Sigmoid colon (tissue), 7 donors: ENCODE measurements around the gene LST1. TPM values are rescaled to one million over a fixed set of nuclear protein-coding genes. Genes with fewer than 3 reads are reported as not detected.
A peak's percentile ranks its signal among the peaks of the same experiment; 100 is the strongest.

Experiments
- DNase-seq: peaks from one replicate; pipeline ENCODE4 v3.0.0-alpha.2; 2019
- H3K27ac ChIP-seq, 4 donors: fragments of 200-600 bp; sonication (generic); one replicate each; pipeline ENCODE4 v1.5.1; 2016 to 2019; ENCODE audit warnings: mild to moderate bottlenecking in 1 of 4
- H3K27me3 ChIP-seq, 3 donors: fragments of 200-600 bp; sonication (generic); one replicate each; pipeline ENCODE4 v1.5.1; 2019; ENCODE audit warnings: mild to moderate bottlenecking in 1 of 3
- H3K36me3 ChIP-seq, 4 donors: fragments of 200-600 bp; sonication (generic); one replicate each; pipeline ENCODE4 v1.5.1; 2016 to 2019
- H3K4me1 ChIP-seq, 4 donors: fragments of 200-600 bp; sonication (generic); one replicate each; pipeline ENCODE4 v1.5.1; 2017 to 2019
- H3K4me3 ChIP-seq, 4 donors: fragments of 200-600 bp; sonication (generic); one replicate each; pipeline ENCODE4 v1.5.1; 2017 to 2019; ENCODE audit warnings: mild to moderate bottlenecking in 2 of 4, moderate library complexity in 1 of 4
- H3K9me3 ChIP-seq, 4 donors: fragments of 200-600 bp in 3 of 4; sonication (generic) in 3 of 4; one replicate each; pipeline versions ENCODE4 v1.5.1 to v1.6.1; 2013 to 2019
- CTCF ChIP-seq, 4 experiments: fragments of 450-650 bp in 3 of 4; fragments of 200-600 bp in 1 of 4; IDR thresholded peaks; one replicate each; pipeline ENCODE4 v1.5.1; 2016 to 2019; ENCODE audit warnings: antibody characterized with exemption in 4 of 4, mild to moderate bottlenecking in 3 of 4, moderate library complexity in 2 of 4
- EP300 ChIP-seq, 4 donors: sonication (generic); formaldehyde crosslinking; IDR thresholded peaks; one replicate each; pipeline ENCODE4 v1.6.1; 2017; ENCODE audit warnings: antibody characterized with exemption in 4 of 4
- POLR2A ChIP-seq, 2 donors: fragments of 450-650 bp; IDR thresholded peaks; one replicate each; pipeline ENCODE4 v1.6.1; 2016; ENCODE audit warnings: antibody characterized with exemption in 2 of 2, mild to moderate bottlenecking in 2 of 2, moderate library complexity in 2 of 2
- POLR2AphosphoS5 ChIP-seq, 4 donors: sonication (generic); formaldehyde crosslinking; IDR thresholded peaks; one replicate each; pipeline ENCODE4 v1.6.1; 2017; ENCODE audit warnings: antibody characterized with exemption in 4 of 4
- WGBS, 2 donors: extraction: QIAGEN DNeasy Blood & Tissue Kit; methylation state at CpG; one replicate each; pipeline ENCODE4 v1.1.7; 2013; 5-methylcytosine and 5-hydroxymethylcytosine counted together
- intact Hi-C: fragments of 100-400 bp; cut with DNase I; formaldehyde crosslinking; loops from one replicate; pipeline ENCODE4 v1.15.1; 2023
- polyA plus RNA-seq, 3 donors: library from polyadenylated mRNA; stranded (reverse); fragments of 200-250 nt; gene quantifications; one replicate each; pipeline ENCODE4 v1.2.3, GENCODE V29; 2013
- total RNA-seq, 4 donors: library from RNA; depleted of rRNA; stranded (reverse); fragments of >200 nt; gene quantifications; one replicate each; pipeline ENCODE4 v1.1.0, GENCODE V29; 2016
- donor health status: healthy with polysubstance abuse.
- donor health status: Bipolar disorder and iron deficiency.
- donor health status: healthy.

The LST1 gene
- total and polyA plus RNA-seq, 7 donors: 1.7 to 34.2 (median 17.0) TPM

GRCh38 chr6:31541658-31542521 lies 44.2 kb upstream of the LST1 start, which contains the start of gene DDX39B:
Gene DDX39B, minus strand, starts transcription at chr6:31542003. Its CDS starts 1,471 bp downstream, at chr6:31540532.
- Histone ChIP-seq H3K4me1 (peaks cover 0 to 45% (median 37%) of the 10 kb centered on the region in 4 donors), H3K27ac (peak within 1 kb of the TSS; percentile 92 to 97 (median 96)), H3K4me3 (peak within 1 kb of the TSS; percentile 65 to 78 (median 70)), H3K9me3 (no peaks in the 10 kb centered on the region), H3K36me3 (peaks cover 16 to 35% (median 30%) of the 10 kb centered on the region in 4 donors), H3K27me3 (no peaks in the 10 kb centered on the region)
- intact Hi-C loops: loop anchor here (1.0 to 10.0 kb wide), 6 partner anchors 47 to 645 kb away; partner anchors contain the start of genes ABHD16A, LY6G6F, NELFE and PRRC2A
- TF ChIP-seq POLR2A (IDR thresholded peaks at IDR 0.05) (peak; percentile 64 to 77), CTCF (IDR thresholded peaks at IDR 0.05) (no peak), POLR2AphosphoS5 (IDR thresholded peaks at IDR 0.05) (peak; percentile 89 to 95 (median 92)), EP300 (IDR thresholded peaks at IDR 0.05) (peak in 1 of 4 donors; percentile 10)
- peak; percentile 99 for DNase-seq
- WGBS, 2 donors: 0% methylated on average over 43 of the region's 43 CpGs

- no peaks in the 10 kb centered on the region for H3K27me3 ChIP-seq
- WGBS, 2 donors: 95 to 96% methylated on average over 6 of the region's 6 CpGs
- intact Hi-C loops: loop anchor here (5.0 to 10.0 kb wide), 4 partner anchors 161 to 644 kb away; partner anchors contain the start of genes ABHD16A, LY6G6F, NELFE and SKIC2
- H3K4me1 ChIP-seq: peaks cover 0 to 51% (median 43%) of the 10 kb centered on the region in 4 donors
- H3K36me3 ChIP-seq: peaks cover 11 to 18% (median 16%) of the 10 kb centered on the region in 4 donors
- no peak overlapping the region for H3K4me3 ChIP-seq
- DNase-seq: no peak
- TF ChIP-seq POLR2A (IDR thresholded peaks at IDR 0.05): no peak
- no peak for TF ChIP-seq EP300 (IDR thresholded peaks at IDR 0.05)
- H3K9me3 ChIP-seq: no peaks in the 10 kb centered on the region
- peak overlapping the region in 3 of 4 donors; percentile 95 to 97 (median 96) for H3K27ac ChIP-seq
Observed at GRCh38 chr6:31543639-31544038, 42.4 kb upstream of the LST1 start.

DNA sequence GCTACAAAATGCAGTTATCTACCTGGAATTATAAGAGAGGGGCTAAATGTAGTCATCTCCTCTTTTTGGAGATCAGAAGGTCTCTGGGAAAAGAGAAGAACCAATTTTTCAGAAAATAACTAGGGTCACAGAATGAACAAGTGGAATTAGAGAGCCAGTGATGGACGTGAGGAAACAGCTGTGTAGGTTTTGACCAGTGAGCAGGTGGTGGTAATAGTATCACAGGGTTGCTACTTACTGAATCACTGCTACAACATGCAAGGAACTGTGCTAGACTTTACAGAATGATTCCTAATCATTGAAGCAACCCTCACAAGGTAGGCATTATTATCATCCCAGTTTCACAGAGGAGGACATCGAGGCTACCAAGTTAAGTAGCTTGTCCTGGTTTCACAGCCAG lies 41.4 kb upstream of the LST1 start:
- no peak overlapping the region for H3K27ac ChIP-seq
- H3K4me1 ChIP-seq: peaks cover 0 to 42% (median 35%) of the 10 kb centered on the region in 4 donors
- H3K36me3 ChIP-seq: peaks cover under 1 to 18% (median 7%) of the 10 kb centered on the region in 4 donors
- intact Hi-C loops: loop anchor here (5.0 to 10.0 kb wide), 5 partner anchors 142 to 643 kb away; partner anchors contain the start of genes ABHD16A, LY6G6F, MICA and NELFE
- DNase-seq: no peak
- no peaks in the 10 kb centered on the region for H3K27me3 ChIP-seq
- TF ChIP-seq POLR2A (IDR thresholded peaks at IDR 0.05): no peak
- no peak for TF ChIP-seq EP300 (IDR thresholded peaks at IDR 0.05)
- H3K9me3 ChIP-seq: no peaks in the 10 kb centered on the region
- 80 to 87% methylated on average over 2 of the region's 2 CpGs for WGBS, 2 donors
- no peak overlapping the region for H3K4me3 ChIP-seq

DNA sequence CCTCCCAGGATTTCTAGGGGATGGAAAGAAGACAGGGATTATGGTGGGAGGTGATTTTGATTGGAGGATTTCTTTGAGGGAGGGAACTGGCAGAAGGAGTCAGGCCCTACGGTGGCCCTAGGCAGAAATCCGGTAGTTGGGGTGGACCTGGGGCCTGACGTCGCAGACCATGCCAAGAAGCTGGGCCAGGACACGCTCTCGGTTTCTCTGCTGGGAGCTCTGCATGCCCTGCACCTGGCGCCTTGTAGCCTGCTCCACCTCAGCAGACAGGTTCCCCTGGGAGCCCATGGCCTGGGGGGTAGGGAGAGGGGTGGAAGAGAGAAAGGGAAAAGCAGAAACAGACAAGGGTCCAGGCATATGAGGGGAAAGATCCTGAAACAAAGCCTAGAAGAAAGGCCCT lies 40.8 kb upstream of the LST1 start:
- H3K36me3 ChIP-seq: peaks cover 0 to 18% (median under 1%) of the 10 kb centered on the region in 4 donors
- H3K4me3 ChIP-seq: no peak overlapping the region
- 85 to 88% methylated on average over 7 of the region's 7 CpGs for WGBS, 2 donors
- TF ChIP-seq EP300 (IDR thresholded peaks at IDR 0.05) (no peak), CTCF (IDR thresholded peaks at IDR 0.05) (no peak), POLR2AphosphoS5 (IDR thresholded peaks at IDR 0.05) (no peak), POLR2A (IDR thresholded peaks at IDR 0.05) (no peak)
- intact Hi-C loops: loop anchor here (5.0 to 10.0 kb wide), 4 partner anchors 143 to 410 kb away; partner anchors contain the start of genes ABHD16A, LY6G6F, MICA and NELFE
- H3K4me1 ChIP-seq: peaks cover 0 to 35% (median 29%) of the 10 kb centered on the region in 4 donors
- no peaks in the 10 kb centered on the region for H3K27me3 ChIP-seq
- no peaks in the 10 kb centered on the region for H3K9me3 ChIP-seq
- DNase-seq: no peak
- no peak overlapping the region for H3K27ac ChIP-seq

DNA sequence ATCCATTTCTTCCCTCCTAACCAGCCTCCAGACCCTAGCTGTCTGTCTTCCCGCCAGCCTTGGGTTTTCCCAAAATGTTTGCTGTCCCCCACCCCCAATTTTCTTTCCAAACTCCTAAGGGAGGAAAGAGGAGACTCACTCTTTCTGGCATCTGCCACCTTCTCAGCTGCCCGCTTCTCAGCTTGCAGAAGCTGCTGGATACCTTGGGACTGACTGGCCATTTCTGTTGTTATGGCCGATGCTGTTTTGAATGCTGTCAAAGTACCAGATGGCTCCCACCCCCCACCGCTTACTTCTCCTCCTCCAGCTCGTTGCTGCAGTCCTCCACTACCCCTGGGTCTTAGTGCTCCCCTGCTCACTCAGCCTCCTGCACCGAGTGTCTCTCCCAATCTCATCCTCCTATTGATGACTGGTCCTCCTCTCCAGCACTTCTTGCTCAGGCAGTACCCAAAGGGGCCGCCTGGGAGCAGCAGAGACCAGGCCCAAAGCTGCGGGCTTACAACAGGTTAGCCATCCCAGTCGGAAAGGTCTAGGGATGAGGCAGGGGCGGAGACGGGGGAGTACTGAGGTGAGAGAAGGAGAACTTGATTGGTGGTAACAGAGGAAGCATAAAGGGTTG lies 39.6 kb upstream of the LST1 start, which contains the start of gene ATP6V1G2:
TSS of gene ATP6V1G2 (minus strand) at position 270 of the 619 bp plus-strand sequence. CDS start at position 221, 49 bp downstream.
- 11 to 13% methylated on average over 11 of the region's 11 CpGs for WGBS, 2 donors
- intact Hi-C loops: loop anchor here (1.0 to 10.0 kb wide), 7 partner anchors 34 to 408 kb away; partner anchors contain the start of genes ABHD16A, BAG6, LY6G6F and MICA
- Histone ChIP-seq H3K4me3 (peak within 1 kb of the TSS; percentile 40 to 51 (median 46)), H3K36me3 (peaks cover 0 to 29% (median 3%) of the 10 kb centered on the region in 4 donors), H3K27ac (peak within 1 kb of the TSS; percentile 85 to 88 (median 86)), H3K9me3 (no peaks in the 10 kb centered on the region), H3K4me1 (peaks cover 0 to 30% (median 23%) of the 10 kb centered on the region in 4 donors), H3K27me3 (no peaks in the 10 kb centered on the region)
- DNase-seq: peak; percentile 94
- TF ChIP-seq POLR2AphosphoS5 (IDR thresholded peaks at IDR 0.05): no peak
- TF ChIP-seq CTCF (IDR thresholded peaks at IDR 0.05): peak; percentile 97 to 99 (median 98)
